ENCODE data around the gene METAP1D.

METAP1D gene

GRCh38 chr2:172128484-172128883 is 128.7 kb downstream of the METAP1D start:
- no peak for DNase-seq (ENCODE audit: extremely low read depth in 1 of 2, low read depth in 1 of 2)

- no peak for DNase-seq (ENCODE audit: extremely low read depth in 1 of 2, low read depth in 1 of 2)
These were observed 129.7 kb downstream of the METAP1D start for GRCh38 chr2:172129404-172129803.

Data from activated CD8-positive, alpha-beta memory T cell treated with anti-CD3 and anti-CD28 coated beads for 1 hour (primary cell).